HepG2 (cell line): ENCODE results near the gene KIF25. TPM values are rescaled to one million over a fixed set of nuclear protein-coding genes. Genes with fewer than 3 reads are reported as not detected.

ENCODE experiments used
- ARID2 ChIP-seq: sonication (generic); formaldehyde crosslinking; IDR thresholded peaks from 2 replicates; pipeline ENCODE4 v1.8.1; 2022; ENCODE audit warnings: mild to moderate bottlenecking, missing genetic modification reagents, borderline replicate concordance
- FOSL2 ChIP-seq: sonication (generic); formaldehyde crosslinking; IDR thresholded peaks from 2 replicates; pipeline ENCODE4 v1.4.0; 2020; ENCODE audit warnings: missing genetic modification reagents
- IRF1 ChIP-seq: sonication (generic); formaldehyde crosslinking; IDR thresholded peaks from 2 replicates; pipeline ENCODE4 v1.4.0; 2020; ENCODE audit warnings: low read depth, mild to moderate bottlenecking, missing genetic modification reagents
- PAXIP1 ChIP-seq: sonication (generic); formaldehyde crosslinking; conservative IDR thresholded peaks from 2 replicates; pipeline ENCODE4 v1.4.0; 2020; ENCODE audit warnings: mild to moderate bottlenecking, missing genetic modification reagents, moderate library complexity
- POLR2G ChIP-seq: fragments of 200-400 bp; formaldehyde crosslinking; IDR thresholded peaks from 2 replicates; pipeline ENCODE4 v1.6.1; 2018; ENCODE audit warnings: mild to moderate bottlenecking, low read depth, low read length, moderate library complexity
- PPARG ChIP-seq: conservative IDR thresholded peaks from 2 replicates; pipeline ENCODE4 v1.6.1; 2016; ENCODE audit warnings: missing biosample characterization, missing genetic modification reagents
- RELA ChIP-seq: sonication (generic); formaldehyde crosslinking; IDR thresholded peaks from 2 replicates; pipeline ENCODE4 v1.4.0; 2020; ENCODE audit warnings: missing genetic modification reagents
- SP2 ChIP-seq: sonication (generic); formaldehyde crosslinking; IDR thresholded peaks from 2 replicates; pipeline ENCODE4 v1.5.1; 2020; ENCODE audit warnings: mild to moderate bottlenecking, missing genetic modification reagents
- TBX3 ChIP-seq: fragments of 450-650 bp; IDR thresholded peaks from 2 replicates; pipeline ENCODE4 v1.6.1; 2017; ENCODE audit warnings: antibody characterized with exemption, mild to moderate bottlenecking, inconsistent platforms, borderline replicate concordance
- ZFY ChIP-seq: sonication (generic); formaldehyde crosslinking; IDR thresholded peaks from 2 replicates; pipeline ENCODE4 v1.4.0; 2020; ENCODE audit warnings: missing genetic modification reagents
- ZNF160 ChIP-seq: sonication (generic); formaldehyde crosslinking; IDR thresholded peaks from 2 replicates; pipeline ENCODE4 v1.8.0; 2022; ENCODE audit warnings: mild to moderate bottlenecking, inconsistent platforms, missing genetic modification reagents
- ZNF34 ChIP-seq: sonication (generic); formaldehyde crosslinking; IDR thresholded peaks from 2 replicates; pipeline ENCODE4 v1.4.0; 2020; ENCODE audit warnings: mild to moderate bottlenecking, missing genetic modification reagents, borderline replicate concordance
- ZNF414 ChIP-seq: sonication (generic); formaldehyde crosslinking; IDR thresholded peaks from 2 replicates; pipeline ENCODE4 v1.5.0; 2020; ENCODE audit warnings: missing genetic modification reagents
- ZNF484 ChIP-seq: sonication (generic); formaldehyde crosslinking; IDR thresholded peaks from 2 replicates; pipeline ENCODE4 v1.5.1; 2020; ENCODE audit warnings: mild to moderate bottlenecking, low read depth, missing genetic modification reagents, borderline replicate concordance
- ZNF687 ChIP-seq: sonication (generic); formaldehyde crosslinking; IDR thresholded peaks from 2 replicates; pipeline ENCODE4 v1.5.1; 2020; ENCODE audit warnings: mild to moderate bottlenecking, missing genetic modification reagents, moderate library complexity
- ZNF841 ChIP-seq: sonication (generic); formaldehyde crosslinking; IDR thresholded peaks from 2 replicates; pipeline ENCODE4 v1.8.1; 2023; ENCODE audit warnings: missing genetic modification reagents, borderline replicate concordance
- ZXDC ChIP-seq: sonication (generic); formaldehyde crosslinking; IDR thresholded peaks from 2 replicates; pipeline ENCODE4 v1.5.0; 2020; ENCODE audit warnings: mild to moderate bottlenecking, missing genetic modification reagents
- polyA plus RNA-seq, 8 experiments: library from polyadenylated mRNA; depleted of rRNA in 3 of 8; stranded (reverse) in 7 of 8; unstranded in 1 of 8; fragments of >200 nt; fragmentation: Illumina TruSeq in 4 of 8; extraction: Trizol in 4 of 8; gene quantifications; 2 replicates each; pipeline versions ENCODE4 v1.2.1 to v1.2.3, GENCODE V29; 2011 to 2016; ENCODE audit warnings: low read depth in 4 of 8, missing spikeins in 1 of 8, mixed read lengths in 1 of 8; ENCODE audit not compliant: insufficient read depth in 1 of 8
- total RNA-seq, 5 experiments: library from RNA; depleted of rRNA; stranded (reverse); fragments of >200 nt; fragmentation: Illumina TruSeq; extraction: Trizol; gene quantifications; 2 replicates each; pipeline ENCODE4 v1.2.3, GENCODE V29; 2016; ENCODE audit warnings: low read depth in 1 of 5

The KIF25 gene
- total and polyA plus RNA-seq, 2 of the 13 experiments (the other 11 are each of a cell fraction or from before 2014, with no cell fraction given): not detected

- TF ChIP-seq SP2 (no peak), ZNF414 (no peak), ZNF687 (peak; percentile 76), ZNF484 (CRISPR knock-in tag) (no peak), TBX3 (no peak), ZXDC (peak; percentile 51; the same call in 1 of the 2 replicates), FOSL2 (CRISPR knock-in tag) (peak; percentile 94), POLR2G (peak; percentile 29; the same call in 1 of the 2 replicates), PPARG (peak; percentile 90), ZFY (CRISPR knock-in tag) (no peak), IRF1 (no peak), PAXIP1 (CRISPR knock-in tag) (peak; percentile 68), ARID2 (CRISPR knock-in tag) (no peak), ZNF160 (no peak), ZNF841 (CRISPR knock-in tag) (no peak), RELA (no peak), ZNF34 (CRISPR knock-in tag) (no peak)
Measured at GRCh38 chr6:167956983-167957492, 40.4 kb upstream of the KIF25 start (continued).
